Omental fat pad (tissue), 4 donors: ENCODE measurements around the gene PLEKHB2. TPM values are rescaled to one million over a fixed set of nuclear protein-coding genes. Genes with fewer than 3 reads are reported as not detected.

Experiments used
- small RNA-seq: library from RNA; depleted of rRNA; stranded (forward); fragments of <200 nt; gene quantifications from one replicate; pipeline ENCODE3, GENCODE V24; 2016
- total RNA-seq, 4 donors: library from RNA; depleted of rRNA; stranded (reverse); fragments of >200 nt; gene quantifications; one replicate each; pipeline ENCODE4 v1.1.0, GENCODE V29; 2016

PLEKHB2 gene
- total RNA-seq, 4 donors from 2014 or later, result 46.3 to 107 (median 78.3) TPM

Small RNAs within 50 kb of the gene (small RNA-seq; reads per million reads assigned to genes)
- not detected for gene AC009477.1

Other genes starting within 250 kb of the PLEKHB2 start
- 100 to 1,000 TPM in 3 of 4 donors, 10 to 100 TPM in 1; 97.7 to 137 (median 122) TPM for gene FAM168B, start 11.9 kb upstream of the PLEKHB2 start, total RNA-seq
- gene POTEE, start 104.2 kb downstream of the PLEKHB2 start, total RNA-seq, result under 1 TPM in 1 of 4 donors, not detected in 3; 0.12 TPM